ENCODE measurements around the gene CHST15.

DNA sequence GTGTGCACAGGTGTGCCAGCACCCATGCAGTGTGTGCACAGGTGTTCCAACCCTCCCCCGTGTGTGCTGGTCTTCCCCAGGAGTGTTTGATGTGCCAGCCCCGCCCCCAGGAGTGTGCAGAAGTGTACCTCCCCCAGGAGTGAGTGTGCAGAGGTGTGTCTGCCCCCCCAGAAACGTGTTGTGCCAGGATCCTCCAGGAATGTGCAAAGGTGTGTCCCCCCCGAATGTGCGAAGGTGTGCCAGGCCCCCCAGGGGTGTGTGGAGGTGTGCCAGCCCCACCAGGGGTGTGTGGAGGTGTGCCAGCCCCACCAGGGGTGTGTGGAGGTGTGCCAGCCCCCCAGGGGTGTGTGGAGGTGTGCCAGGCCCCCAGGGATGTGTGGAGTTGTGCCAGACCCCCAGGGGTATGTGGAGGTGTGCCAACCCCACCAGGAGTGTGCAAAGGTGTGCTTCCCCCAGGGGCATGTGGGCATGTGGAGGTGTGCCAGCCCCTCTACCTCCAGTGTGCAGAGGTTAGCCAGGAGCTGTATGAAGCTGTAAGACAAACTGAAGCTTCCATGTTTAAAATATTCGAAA lies 33.2 kb downstream of the CHST15 start:
- no peak for TF ChIP-seq EZH2phosphoT487 (IDR thresholded peaks at IDR 0.05; ENCODE audit: insufficient read depth, low read depth)
- TF ChIP-seq EZH2 (IDR thresholded peaks at IDR 0.05; ENCODE audit: insufficient read depth, poor library complexity, severe bottlenecking), result no peak
